ENCODE results near the gene ZNF345. TPM values are rescaled to one million over a fixed set of nuclear protein-coding genes. Genes with fewer than 3 reads are reported as not detected.

The ZNF345 gene
- total and polyA plus RNA-seq, 2 of the 4 experiments (the other 2 are of a cell fraction), result 1.8 to 3.0 TPM

DNA sequence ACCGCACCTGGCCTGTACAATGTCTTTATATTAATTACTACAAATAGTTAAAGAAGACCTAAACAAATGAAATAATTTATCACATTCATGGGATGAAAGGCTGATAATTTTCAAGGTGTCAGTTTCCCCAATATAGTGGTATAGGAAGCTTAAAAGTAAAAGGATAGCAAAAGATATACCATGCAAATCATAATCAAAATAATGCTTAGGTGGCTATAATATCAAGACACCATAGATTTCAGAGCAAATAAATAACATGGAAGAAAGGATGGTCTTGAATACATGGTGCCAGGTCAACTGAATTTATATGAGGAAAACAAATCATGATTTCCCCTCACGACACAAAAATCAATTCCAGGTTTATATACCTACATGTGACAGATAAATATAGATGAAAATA lies 17.2 kb upstream of the ZNF345 start:
- POLR2A ChIA-PET (ENCODE audit: unreplicated experiment), result no interaction called here
- Histone ChIP-seq H3K9ac (ENCODE audit: low read depth, low read length) (no peak overlapping the region), H3K23ac (ENCODE audit: low read depth, low read length) (no peak overlapping the region), H4K20me1 (ENCODE audit: insufficient read depth, low read length) (no peaks in the 10 kb centered on the region), H3K79me1 (ENCODE audit: low read depth in 1 of 2, low read length in 2 of 2) (peaks cover 20 to 22% of the 10 kb centered on the region in 2 experiments), H3K4ac (ENCODE audit: low read depth, low read length) (no peak overlapping the region), H3K4me1 (ENCODE audit: control insufficient read depth, insufficient read depth, low read length) (0 out of 2 replicates have a peak, but pooled peaks cover 1% of the 10 kb centered on the region), H3K9me1 (ENCODE audit: insufficient read depth, low read length) (no peaks in the 10 kb centered on the region), H2AFZ (replicated peaks; ENCODE audit: low read length, poor library complexity) (no peak overlapping the region), H3K9me3 (ENCODE audit: control insufficient read depth, insufficient read depth, low read length) (peaks cover 52% of the 10 kb centered on the region), H3K4me3 (ENCODE audit: insufficient read depth, low read depth, low read length) (no peak overlapping the region), H3K56ac (ENCODE audit: extremely low read depth, insufficient read depth, low read length) (no peak overlapping the region), H2BK20ac (ENCODE audit: low read depth, low read length) (no peak overlapping the region), H2BK5ac (ENCODE audit: low read depth, low read length, poor library complexity, severe bottlenecking) (no peak overlapping the region), H3K36me3 (ENCODE audit: control insufficient read depth, insufficient read depth, low read length) (peaks cover 9% of the 10 kb centered on the region), H2AK9ac (replicated peaks; ENCODE audit: low read depth, low read length, poor library complexity) (no peak overlapping the region), H3K4me2 (ENCODE audit: low read depth, low read length) (no peak overlapping the region), H2BK15ac (ENCODE audit: low read depth, low read length) (no peak overlapping the region), H3K14ac (replicated peaks; ENCODE audit: low read depth, low read length) (no peak overlapping the region), H2AK5ac (ENCODE audit: low read depth, low read length) (no peak overlapping the region), H4K91ac (ENCODE audit: insufficient read depth, low read depth, low read length) (no peak overlapping the region), H4K5ac (ENCODE audit: low read depth, low read length) (no peak overlapping the region), H2BK120ac (ENCODE audit: low read depth, low read length) (no peak overlapping the region), H4K8ac (ENCODE audit: low read depth in 2 of 2, low read length in 2 of 2) (no peak overlapping the region), H3K18ac (ENCODE audit: low read depth, low read length) (no peak overlapping the region), H3K27ac (ENCODE audit: insufficient read depth, low read length) (no peak overlapping the region), H3K27me3 (ENCODE audit: control insufficient read depth, insufficient read depth, low read length) (no peaks in the 10 kb centered on the region)
- dilution Hi-C loops (cut with HindIII; ENCODE audit: low sequenced_read_pairs, unreplicated experiment) (no loop called here), in situ Hi-C loops (cut with MboI; ENCODE audit: low sequenced_read_pairs) (no loop called here), intact Hi-C loops (cut with micrococcal nuclease) (no loop called here)
- TF ChIP-seq RFX5 (IDR thresholded peaks at IDR 0.05; ENCODE audit: low read depth, low read length), result no peak
- TF ChIP-seq, protein P1, sequence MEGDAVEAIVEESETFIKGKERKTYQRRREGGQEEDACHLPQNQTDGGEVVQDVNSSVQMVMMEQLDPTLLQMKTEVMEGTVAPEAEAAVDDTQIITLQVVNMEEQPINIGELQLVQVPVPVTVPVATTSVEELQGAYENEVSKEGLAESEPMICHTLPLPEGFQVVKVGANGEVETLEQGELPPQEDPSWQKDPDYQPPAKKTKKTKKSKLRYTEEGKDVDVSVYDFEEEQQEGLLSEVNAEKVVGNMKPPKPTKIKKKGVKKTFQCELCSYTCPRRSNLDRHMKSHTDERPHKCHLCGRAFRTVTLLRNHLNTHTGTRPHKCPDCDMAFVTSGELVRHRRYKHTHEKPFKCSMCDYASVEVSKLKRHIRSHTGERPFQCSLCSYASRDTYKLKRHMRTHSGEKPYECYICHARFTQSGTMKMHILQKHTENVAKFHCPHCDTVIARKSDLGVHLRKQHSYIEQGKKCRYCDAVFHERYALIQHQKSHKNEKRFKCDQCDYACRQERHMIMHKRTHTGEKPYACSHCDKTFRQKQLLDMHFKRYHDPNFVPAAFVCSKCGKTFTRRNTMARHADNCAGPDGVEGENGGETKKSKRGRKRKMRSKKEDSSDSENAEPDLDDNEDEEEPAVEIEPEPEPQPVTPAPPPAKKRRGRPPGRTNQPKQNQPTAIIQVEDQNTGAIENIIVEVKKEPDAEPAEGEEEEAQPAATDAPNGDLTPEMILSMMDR (conservative IDR thresholded peaks at IDR 0.05; ENCODE audit: low read depth, low read length), result no peak
- no CpG with 5 or more reads among the region's 2 CpGs for WGBS, 2 experiments (ENCODE audit: extremely low coverage in 2 of 2, insufficient read length in 1 of 2)
- DNase-seq (no peak), ATAC-seq (ENCODE audit: low read depth) (no peak)
- CTCF ChIA-PET, result no interaction called here
- BruUV-seq (replicated peaks), result no TSS peak
